ENCODE results near the gene PPP1R14B. TPM values are rescaled to one million over a fixed set of nuclear protein-coding genes. Genes with fewer than 3 reads are reported as not detected.

PPP1R14B gene
- total RNA-seq, 1 donor from 2014 or later: 85.7 TPM

DNA sequence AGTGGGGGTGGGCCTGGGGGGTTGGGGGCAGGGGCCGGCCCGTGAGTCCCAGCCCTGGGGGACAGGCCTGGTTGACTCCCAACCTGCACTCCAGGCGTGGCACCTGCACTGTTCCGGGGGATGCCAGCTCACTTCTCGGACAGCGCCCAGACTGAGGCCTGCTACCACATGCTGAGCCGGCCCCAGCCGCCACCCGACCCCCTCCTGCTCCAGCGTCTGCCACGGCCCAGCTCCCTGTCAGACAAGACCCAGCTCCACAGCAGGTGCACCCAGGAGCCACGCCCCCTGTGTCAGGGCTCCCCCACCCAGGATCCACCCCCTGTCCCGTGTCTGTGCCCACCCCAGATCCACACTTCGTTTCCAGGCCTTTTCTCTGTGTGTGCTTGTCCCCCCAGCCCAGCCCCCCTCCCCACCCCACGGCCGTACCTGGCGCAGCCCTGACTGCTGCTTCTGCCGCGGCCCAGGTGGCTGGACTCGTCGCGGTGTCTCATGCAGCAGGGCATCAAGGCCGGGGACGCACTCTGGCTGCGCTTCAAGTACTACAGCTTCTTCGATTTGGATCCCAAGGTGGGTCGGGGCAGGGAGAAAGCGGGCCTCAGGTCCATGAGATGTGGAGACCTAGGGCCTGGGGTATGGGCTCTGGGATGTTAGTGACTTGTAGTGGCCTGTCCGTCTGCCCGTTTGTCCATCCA lies 35.4 kb downstream of the PPP1R14B start:
- H3K9me3 ChIP-seq: no peaks in the 10 kb centered on the region
- no peak for TF ChIP-seq CTCF (IDR thresholded peaks at IDR 0.05)
- H3K27ac ChIP-seq: no peak overlapping the region
- no peaks in the 10 kb centered on the region for H3K4me1 ChIP-seq
- intact Hi-C loops (cut with DNase I): no loop called here
- no peak overlapping the region for H3K4me3 ChIP-seq
- DNase-seq (ENCODE audit: low spot score in 2 of 2): no peak
- peaks cover 0 to 10% of the 10 kb centered on the region in 2 donors for H3K36me3 ChIP-seq
- no peaks in the 10 kb centered on the region for H3K27me3 ChIP-seq

DNA sequence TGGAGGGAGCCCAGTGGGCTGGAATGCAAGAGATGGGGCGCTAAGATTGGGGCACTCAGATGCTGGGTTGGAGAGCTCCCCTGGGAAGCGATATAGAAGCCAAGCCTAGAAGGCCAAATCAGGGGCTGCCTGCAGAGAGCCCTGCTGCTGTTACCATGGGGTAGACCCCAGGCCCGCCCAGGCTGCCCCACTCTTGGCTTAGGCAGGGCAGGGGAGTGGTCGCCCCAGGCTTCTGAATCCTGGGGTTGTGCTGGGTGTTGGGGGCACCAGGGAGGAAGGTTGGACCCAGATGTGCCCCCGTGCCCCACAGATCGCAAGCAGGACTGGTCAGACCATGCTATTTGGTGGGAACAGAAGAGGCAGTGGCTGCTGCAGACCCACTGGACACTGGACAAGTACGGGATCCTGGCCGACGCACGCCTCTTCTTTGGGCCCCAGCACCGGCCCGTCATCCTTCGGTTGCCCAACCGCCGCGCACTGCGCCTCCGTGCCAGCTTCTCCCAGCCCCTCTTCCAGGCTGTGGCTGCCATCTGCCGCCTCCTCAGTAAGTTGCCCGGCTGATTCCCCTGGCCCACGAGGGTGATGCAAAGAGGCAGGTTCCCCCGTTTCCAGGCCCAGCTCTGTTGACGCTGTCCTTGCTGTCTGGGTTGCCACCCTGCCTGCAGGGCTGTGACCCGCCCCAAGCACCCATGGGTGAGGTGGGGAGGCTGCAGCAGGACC lies 36.3 kb downstream of the PPP1R14B start:
- no peak for DNase-seq (ENCODE audit: low spot score in 2 of 2)
- no peaks in the 10 kb centered on the region for H3K27me3 ChIP-seq
- H3K9me3 ChIP-seq: no peaks in the 10 kb centered on the region
- H3K36me3 ChIP-seq: peaks cover 1 to 13% of the 10 kb centered on the region in 2 donors
- no peak overlapping the region for H3K4me3 ChIP-seq
- H3K4me1 ChIP-seq: no peaks in the 10 kb centered on the region
- TF ChIP-seq CTCF (IDR thresholded peaks at IDR 0.05): no peak
- no peak overlapping the region for H3K27ac ChIP-seq
- intact Hi-C loops (cut with DNase I): no loop called here

DNA sequence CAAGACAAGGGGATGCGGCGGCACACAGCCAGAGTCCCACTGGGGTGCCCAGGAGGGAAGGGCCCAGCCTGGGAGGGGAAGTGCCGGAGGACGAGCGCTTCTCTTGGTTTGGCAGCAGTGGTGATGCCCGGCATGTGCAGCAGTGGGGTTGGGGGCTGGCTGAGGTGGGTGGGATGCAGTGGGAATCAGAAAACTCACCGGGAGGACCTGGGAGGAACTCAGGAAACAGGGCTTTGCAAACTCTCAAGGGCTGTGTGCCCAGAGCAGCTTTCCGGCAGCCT lies 37.2 kb downstream of the PPP1R14B start:
- intact Hi-C loops (cut with DNase I): no loop called here
- Histone ChIP-seq H3K27me3 (no peaks in the 10 kb centered on the region), H3K27ac (no peak overlapping the region), H3K4me3 (no peak overlapping the region), H3K9me3 (no peaks in the 10 kb centered on the region), H3K4me1 (no peaks in the 10 kb centered on the region), H3K36me3 (peaks cover 9 to 14% of the 10 kb centered on the region in 2 donors)
- no peak for TF ChIP-seq CTCF (IDR thresholded peaks at IDR 0.05)
- no peak for DNase-seq (ENCODE audit: low spot score in 2 of 2)

- H3K4me1 ChIP-seq: no peaks in the 10 kb centered on the region
- H3K36me3 ChIP-seq: peaks cover 12 to 18% of the 10 kb centered on the region in 2 donors
- H3K27me3 ChIP-seq: no peaks in the 10 kb centered on the region
- no peaks in the 10 kb centered on the region for H3K9me3 ChIP-seq
- no peak for TF ChIP-seq CTCF (IDR thresholded peaks at IDR 0.05)
- intact Hi-C loops (cut with DNase I): no loop called here
- H3K4me3 ChIP-seq: no peak overlapping the region
- H3K27ac ChIP-seq: peak overlapping the region; percentile 48 to 66
- DNase-seq (ENCODE audit: low spot score in 2 of 2): no peak
Observed at GRCh38 chr11:64208796-64209562, 37.8 kb downstream of the PPP1R14B start.

- no peaks in the 10 kb centered on the region for H3K27me3 ChIP-seq
- no peaks in the 10 kb centered on the region for H3K4me1 ChIP-seq
- no peaks in the 10 kb centered on the region for H3K9me3 ChIP-seq
- intact Hi-C loops (cut with DNase I): no loop called here
- peak overlapping the region; percentile 48 to 66 for H3K27ac ChIP-seq
- no peak for TF ChIP-seq CTCF (IDR thresholded peaks at IDR 0.05)
- DNase-seq (ENCODE audit: low spot score in 2 of 2): no peak
- H3K4me3 ChIP-seq: peak overlapping the region; percentile 24 to 50
- peaks cover 20 to 25% of the 10 kb centered on the region in 2 donors for H3K36me3 ChIP-seq
Observed at GRCh38 chr11:64208086-64208795, 38.5 kb downstream of the PPP1R14B start.
